Measurements from ENCODE around the gene MT1F.

Gene MT1F

DNA sequence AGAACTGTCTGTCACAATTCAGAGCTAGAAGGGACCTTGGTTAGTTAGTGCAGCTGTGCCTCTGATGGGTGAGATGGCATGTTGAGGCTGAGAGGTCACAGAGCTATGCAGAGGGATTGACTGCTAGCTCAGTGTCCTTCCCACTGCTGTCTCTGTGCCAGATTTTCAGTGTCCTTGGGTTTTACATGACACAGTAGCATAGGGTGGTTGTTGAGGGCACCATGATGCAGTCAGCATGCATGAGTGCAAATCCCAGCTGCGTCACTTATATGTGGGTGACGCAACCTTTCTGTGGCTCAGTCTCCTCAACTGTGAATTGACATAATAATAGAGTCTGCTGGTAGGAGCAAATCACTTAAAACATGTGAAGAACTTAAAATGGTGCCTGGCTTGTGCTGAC is 16.6 kb upstream of the MT1F start:
- Histone ChIP-seq H3K79me2 (ENCODE audit: low read length) (no peaks in the 10 kb centered on the region), H3K9me3 (ENCODE audit: insufficient read depth, low read length) (no peaks in the 10 kb centered on the region), H3K4me1 (ENCODE audit: low read length) (peaks cover 13% of the 10 kb centered on the region), H3K4me3 (ENCODE audit: low read length) (no peak overlapping the region), H2AFZ (ENCODE audit: low read depth, low read length) (no peak overlapping the region), H3K9ac (ENCODE audit: low read length) (no peak overlapping the region), H3K27me3 (ENCODE audit: low read depth, low read length) (peaks cover 42% of the 10 kb centered on the region), H4K20me1 (ENCODE audit: insufficient read depth, low read length) (no peaks in the 10 kb centered on the region), H3K4me2 (ENCODE audit: low read length) (no peak overlapping the region), H3K36me3 (replicated peaks; ENCODE audit: low read depth, low read length) (no peaks in the 10 kb centered on the region), H3K27ac (ENCODE audit: low read length) (no peak overlapping the region)
- TF ChIP-seq, protein P1, sequence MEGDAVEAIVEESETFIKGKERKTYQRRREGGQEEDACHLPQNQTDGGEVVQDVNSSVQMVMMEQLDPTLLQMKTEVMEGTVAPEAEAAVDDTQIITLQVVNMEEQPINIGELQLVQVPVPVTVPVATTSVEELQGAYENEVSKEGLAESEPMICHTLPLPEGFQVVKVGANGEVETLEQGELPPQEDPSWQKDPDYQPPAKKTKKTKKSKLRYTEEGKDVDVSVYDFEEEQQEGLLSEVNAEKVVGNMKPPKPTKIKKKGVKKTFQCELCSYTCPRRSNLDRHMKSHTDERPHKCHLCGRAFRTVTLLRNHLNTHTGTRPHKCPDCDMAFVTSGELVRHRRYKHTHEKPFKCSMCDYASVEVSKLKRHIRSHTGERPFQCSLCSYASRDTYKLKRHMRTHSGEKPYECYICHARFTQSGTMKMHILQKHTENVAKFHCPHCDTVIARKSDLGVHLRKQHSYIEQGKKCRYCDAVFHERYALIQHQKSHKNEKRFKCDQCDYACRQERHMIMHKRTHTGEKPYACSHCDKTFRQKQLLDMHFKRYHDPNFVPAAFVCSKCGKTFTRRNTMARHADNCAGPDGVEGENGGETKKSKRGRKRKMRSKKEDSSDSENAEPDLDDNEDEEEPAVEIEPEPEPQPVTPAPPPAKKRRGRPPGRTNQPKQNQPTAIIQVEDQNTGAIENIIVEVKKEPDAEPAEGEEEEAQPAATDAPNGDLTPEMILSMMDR (IDR thresholded peaks at IDR 0.05; ENCODE audit: low read depth, low read length), result no peak
- no peak for TF ChIP-seq EZH2phosphoT487 (IDR thresholded peaks at IDR 0.05; ENCODE audit: low read depth)

DNA sequence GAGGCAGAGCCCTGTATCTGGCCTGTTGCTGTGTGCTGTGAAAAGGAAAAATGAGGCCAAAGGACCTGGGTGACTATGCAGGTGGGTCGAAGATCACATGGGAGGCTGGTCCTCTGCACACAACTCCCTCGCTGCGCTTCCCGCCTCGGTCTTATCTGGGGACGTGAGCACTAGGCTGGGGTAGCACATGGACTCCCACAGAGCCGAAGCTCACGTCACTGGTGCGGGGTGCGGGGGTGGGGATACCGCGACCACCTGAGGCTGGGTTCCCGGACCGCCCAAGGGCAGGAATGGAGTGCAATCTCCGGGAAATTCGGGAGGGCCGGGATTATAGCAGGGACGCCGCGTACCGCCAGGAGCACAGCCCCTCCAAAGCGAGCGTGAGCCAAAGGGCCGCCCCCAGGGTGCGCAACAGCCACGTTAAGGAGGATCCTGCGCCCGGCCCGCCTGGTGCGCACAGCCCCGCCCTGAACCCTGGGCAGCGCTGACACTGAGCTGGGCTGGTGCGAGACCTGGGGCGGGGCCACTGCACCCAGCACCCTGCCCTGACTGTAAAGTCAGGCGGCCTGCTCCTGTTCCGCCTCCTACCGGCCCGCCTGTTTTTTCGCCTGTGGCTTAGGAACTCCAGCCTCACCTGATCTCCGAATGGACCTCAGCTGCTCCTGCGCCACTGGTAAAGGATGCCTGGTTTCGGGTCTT is 14.5 kb upstream of the MT1F start:
- H3K36me3 ChIP-seq (replicated peaks; ENCODE audit: low read depth, low read length), result no peaks in the 10 kb centered on the region
- peaks cover 47% of the 10 kb centered on the region for H3K27me3 ChIP-seq (ENCODE audit: low read depth, low read length)
- no peaks in the 10 kb centered on the region for H3K9me3 ChIP-seq (ENCODE audit: insufficient read depth, low read length)
- H3K4me1 ChIP-seq (ENCODE audit: low read length), result peaks cover 13% of the 10 kb centered on the region
- peak overlapping the region; percentile 88 for H3K4me2 ChIP-seq (ENCODE audit: low read length)
- H3K27ac ChIP-seq (ENCODE audit: low read length), result no peak overlapping the region
- H3K4me3 ChIP-seq (ENCODE audit: low read length), result peak overlapping the region; percentile 73
- peak overlapping the region; percentile 85 for H2AFZ ChIP-seq (ENCODE audit: low read depth, low read length)
- TF ChIP-seq, protein P1 (IDR thresholded peaks at IDR 0.05; ENCODE audit: low read depth, low read length), result peak; percentile 50
- no peak for TF ChIP-seq EZH2phosphoT487 (IDR thresholded peaks at IDR 0.05; ENCODE audit: low read depth)
- no peaks in the 10 kb centered on the region for H4K20me1 ChIP-seq (ENCODE audit: insufficient read depth, low read length)
- no peaks in the 10 kb centered on the region for H3K79me2 ChIP-seq (ENCODE audit: low read length)
- peak overlapping the region; percentile 46 for H3K9ac ChIP-seq (ENCODE audit: low read length)

DNA sequence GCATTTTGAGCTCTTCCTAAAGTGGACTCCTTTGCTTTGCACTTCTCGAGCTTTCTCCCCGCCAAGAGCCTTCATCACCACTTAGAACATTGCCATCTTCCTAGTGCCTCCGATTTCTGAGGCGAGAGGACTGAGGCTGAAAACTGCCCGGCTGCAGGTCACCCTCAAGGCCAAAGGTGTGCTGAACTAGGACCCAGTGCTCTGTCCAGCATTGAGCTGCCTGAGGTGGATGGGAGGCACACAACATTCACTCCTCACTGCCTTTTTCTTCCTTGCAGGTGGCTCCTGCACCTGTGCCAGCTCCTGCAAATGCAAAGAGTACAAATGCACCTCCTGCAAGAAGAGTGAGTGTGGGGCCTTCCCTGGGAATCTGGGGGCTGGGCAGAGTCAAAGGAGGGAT is 13.9 kb upstream of the MT1F start:
- peaks cover 48% of the 10 kb centered on the region for H3K27me3 ChIP-seq (ENCODE audit: low read depth, low read length)
- H3K9me3 ChIP-seq (ENCODE audit: insufficient read depth, low read length), result no peaks in the 10 kb centered on the region
- TF ChIP-seq, protein P1 (IDR thresholded peaks at IDR 0.05; ENCODE audit: low read depth, low read length), result no peak
- TF ChIP-seq EZH2phosphoT487 (IDR thresholded peaks at IDR 0.05; ENCODE audit: low read depth), result no peak
- peak overlapping the region; percentile 73 for H3K4me3 ChIP-seq (ENCODE audit: low read length)
- no peaks in the 10 kb centered on the region for H3K36me3 ChIP-seq (replicated peaks; ENCODE audit: low read depth, low read length)
- H3K4me1 ChIP-seq (ENCODE audit: low read length), result peaks cover 13% of the 10 kb centered on the region
- no peaks in the 10 kb centered on the region for H4K20me1 ChIP-seq (ENCODE audit: insufficient read depth, low read length)
- H2AFZ ChIP-seq (ENCODE audit: low read depth, low read length), result peak overlapping the region; percentile 85
- peak overlapping the region; percentile 88 for H3K4me2 ChIP-seq (ENCODE audit: low read length)
- H3K79me2 ChIP-seq (ENCODE audit: low read length), result no peaks in the 10 kb centered on the region
- no peak overlapping the region for H3K27ac ChIP-seq (ENCODE audit: low read length)
- peak overlapping the region; percentile 46 for H3K9ac ChIP-seq (ENCODE audit: low read length)

DNA sequence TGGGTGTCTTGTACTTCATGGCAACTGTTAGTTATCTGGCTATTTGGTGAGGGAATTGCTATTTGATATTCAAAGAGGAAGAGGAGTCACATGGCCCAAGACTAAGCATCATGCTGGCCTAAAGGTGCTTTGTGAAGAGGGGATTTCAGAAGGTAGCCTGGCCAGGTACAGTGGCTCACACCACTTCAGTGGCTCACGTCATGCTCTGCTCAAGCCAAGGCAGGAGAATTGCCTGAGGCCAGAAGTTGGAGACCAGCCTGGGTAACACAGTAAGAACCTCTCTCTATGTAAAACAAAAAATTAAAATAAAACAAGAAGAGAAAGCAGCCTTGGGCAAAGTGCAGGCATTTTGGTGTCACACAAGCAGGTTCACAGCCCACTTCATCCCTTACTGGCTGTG is 12.4 kb upstream of the MT1F start:
- no peaks in the 10 kb centered on the region for H4K20me1 ChIP-seq (ENCODE audit: insufficient read depth, low read length)
- H3K4me1 ChIP-seq (ENCODE audit: low read length), result peaks cover 13% of the 10 kb centered on the region
- no peak overlapping the region for H3K27ac ChIP-seq (ENCODE audit: low read length)
- H3K4me2 ChIP-seq (ENCODE audit: low read length), result no peak overlapping the region
- peaks cover 42% of the 10 kb centered on the region for H3K27me3 ChIP-seq (ENCODE audit: low read depth, low read length)
- no peak overlapping the region for H3K4me3 ChIP-seq (ENCODE audit: low read length)
- H3K9me3 ChIP-seq (ENCODE audit: insufficient read depth, low read length), result no peaks in the 10 kb centered on the region
- H2AFZ ChIP-seq (ENCODE audit: low read depth, low read length), result no peak overlapping the region
- H3K79me2 ChIP-seq (ENCODE audit: low read length), result no peaks in the 10 kb centered on the region
- H3K9ac ChIP-seq (ENCODE audit: low read length), result no peak overlapping the region
- no peaks in the 10 kb centered on the region for H3K36me3 ChIP-seq (replicated peaks; ENCODE audit: low read depth, low read length)
- TF ChIP-seq, protein P1 (IDR thresholded peaks at IDR 0.05; ENCODE audit: low read depth, low read length), result no peak
- no peak for TF ChIP-seq EZH2phosphoT487 (IDR thresholded peaks at IDR 0.05; ENCODE audit: low read depth)
